ENCODE measurements around the gene UBE2J1. TPM values are rescaled to one million over a fixed set of nuclear protein-coding genes. Genes with fewer than 3 reads are reported as not detected.

Gene UBE2J1
- total RNA-seq, 1 donor from 2014 or later: 64.0 TPM

DNA sequence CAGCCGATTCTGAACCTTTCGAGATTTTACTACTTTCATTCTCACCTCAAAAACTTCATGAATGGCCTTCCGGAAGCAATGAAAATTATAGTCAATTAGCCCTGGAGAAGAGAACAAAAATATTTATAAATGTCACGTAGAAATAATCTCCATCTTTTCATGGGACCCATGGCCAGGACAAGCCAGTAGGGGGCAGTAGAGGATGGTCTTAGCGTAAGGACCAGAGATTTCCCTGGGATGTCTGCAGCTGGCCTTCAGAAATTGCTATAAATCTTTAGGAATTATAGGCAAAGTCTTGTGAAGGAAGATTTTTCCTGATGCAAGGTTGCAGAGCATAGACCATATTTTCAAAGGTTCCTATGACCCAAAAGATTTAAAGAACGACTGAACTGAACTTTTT is 15.6 kb upstream of the UBE2J1 start:
- DNase-seq (ENCODE audit: low spot score in 2 of 2) (peak in 1 of 2 donors; percentile 46), FAIRE-seq (no peak)

DNA sequence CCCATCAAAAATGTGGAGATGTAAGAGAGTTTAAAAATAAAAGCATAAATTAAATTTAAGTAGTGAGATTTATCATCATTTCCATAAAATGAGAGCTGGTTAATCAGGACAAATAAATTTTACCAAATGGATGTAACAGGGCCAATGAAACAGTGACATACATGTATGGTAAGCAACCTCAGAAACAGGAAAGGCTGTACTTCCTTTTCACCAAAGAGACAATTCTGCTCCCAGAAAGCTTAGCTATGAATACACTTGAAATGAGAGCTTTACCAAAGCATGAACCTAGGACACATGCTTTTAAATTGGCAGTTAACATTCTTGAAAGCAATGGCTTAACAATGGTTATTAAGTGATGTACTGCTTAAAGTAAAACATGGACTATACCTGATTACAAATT is 12.1 kb upstream of the UBE2J1 start:
- DNase-seq (ENCODE audit: low spot score in 2 of 2): no peak
- no peak for FAIRE-seq

DNA sequence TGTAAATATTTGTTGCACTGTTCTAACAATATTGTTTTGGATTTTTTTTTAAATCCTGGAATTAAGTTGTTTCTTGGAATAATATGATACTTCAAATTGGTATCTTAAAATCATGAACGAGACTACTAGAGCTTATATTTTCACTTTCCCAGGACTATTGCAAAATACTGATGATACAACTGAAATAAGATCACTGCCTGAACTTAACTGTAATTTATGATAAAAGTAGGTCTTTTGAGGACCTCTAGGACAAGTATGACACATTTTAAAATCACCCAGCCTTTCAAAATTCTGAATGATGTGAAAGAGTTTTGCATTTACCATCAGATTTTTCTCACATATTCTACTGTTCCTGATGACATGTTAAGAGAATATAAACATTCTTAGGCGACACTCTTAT is 8.6 kb upstream of the UBE2J1 start:
- DNase-seq (ENCODE audit: low spot score in 2 of 2) (no peak), FAIRE-seq (no peak)

DNA sequence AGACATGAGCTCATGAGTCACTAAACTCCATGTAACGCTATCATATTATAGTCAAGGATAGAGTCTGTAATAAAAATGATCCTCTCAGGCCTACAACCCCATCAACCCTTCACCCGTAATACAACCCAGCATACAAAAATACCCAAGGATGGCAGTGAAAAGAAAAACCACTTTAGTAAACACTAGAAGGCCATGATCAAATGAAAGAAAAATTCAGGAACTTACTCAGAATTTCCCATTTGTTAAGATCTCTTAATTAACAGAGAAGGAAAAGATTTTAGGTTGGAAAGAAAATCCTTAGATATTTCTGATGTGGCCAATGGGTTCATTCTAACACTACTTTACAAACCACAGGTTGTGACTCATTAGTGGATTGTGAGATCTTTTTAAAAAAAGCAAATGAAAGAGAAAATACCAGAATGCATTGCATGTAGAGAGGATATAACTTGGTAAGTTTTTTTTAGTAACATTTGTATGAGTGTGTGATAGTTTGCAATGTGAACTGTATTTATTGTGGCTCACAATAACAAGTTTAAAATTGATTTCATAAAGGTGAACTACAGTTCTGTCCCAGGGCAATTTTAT is 8.0 kb upstream of the UBE2J1 start:
- DNase-seq (ENCODE audit: low spot score in 2 of 2) (no peak), FAIRE-seq (no peak)

DNA sequence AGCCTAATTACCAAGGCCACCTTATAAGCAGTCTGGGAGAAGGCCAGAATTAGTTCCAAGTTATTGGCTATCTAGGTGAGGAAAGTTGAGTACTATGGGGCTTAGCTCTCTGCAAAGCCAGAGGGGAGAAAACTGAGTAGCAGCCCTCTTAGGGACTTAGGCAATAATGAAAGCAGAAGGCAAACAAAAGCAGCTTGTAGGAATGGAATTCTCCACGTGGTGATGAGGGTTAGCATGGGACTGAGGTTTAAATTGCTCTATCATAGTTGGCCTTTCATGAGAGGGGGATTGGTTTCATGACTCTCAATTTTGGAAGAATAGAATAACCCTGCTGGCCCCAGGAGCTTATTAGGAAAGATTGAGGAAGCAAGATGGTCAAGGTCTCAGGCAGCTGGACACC is 7.0 kb upstream of the UBE2J1 start:
- DNase-seq (ENCODE audit: low spot score in 2 of 2): no peak
- FAIRE-seq: no peak

DNA sequence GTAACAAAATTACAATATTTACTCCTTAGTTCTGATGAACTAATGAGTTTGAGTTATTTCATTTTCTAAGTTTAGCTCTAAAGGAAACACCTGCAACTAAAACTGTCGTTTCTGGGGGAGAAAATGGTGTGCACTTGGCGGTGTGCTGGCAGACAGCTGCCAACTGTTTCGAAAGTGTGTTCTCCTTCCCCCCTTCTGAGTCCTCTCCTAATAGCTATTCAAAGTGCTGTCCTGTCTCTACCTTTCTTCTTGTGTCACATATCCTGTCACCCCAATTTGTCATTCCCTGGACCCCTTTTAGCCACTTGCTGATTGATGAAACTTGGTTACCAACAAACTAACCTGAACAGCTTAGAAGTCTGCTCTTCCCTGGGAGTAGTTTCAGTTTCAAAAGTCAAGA is 4.9 kb upstream of the UBE2J1 start:
- DNase-seq (ENCODE audit: low spot score in 2 of 2): no peak
- no peak for FAIRE-seq

DNA sequence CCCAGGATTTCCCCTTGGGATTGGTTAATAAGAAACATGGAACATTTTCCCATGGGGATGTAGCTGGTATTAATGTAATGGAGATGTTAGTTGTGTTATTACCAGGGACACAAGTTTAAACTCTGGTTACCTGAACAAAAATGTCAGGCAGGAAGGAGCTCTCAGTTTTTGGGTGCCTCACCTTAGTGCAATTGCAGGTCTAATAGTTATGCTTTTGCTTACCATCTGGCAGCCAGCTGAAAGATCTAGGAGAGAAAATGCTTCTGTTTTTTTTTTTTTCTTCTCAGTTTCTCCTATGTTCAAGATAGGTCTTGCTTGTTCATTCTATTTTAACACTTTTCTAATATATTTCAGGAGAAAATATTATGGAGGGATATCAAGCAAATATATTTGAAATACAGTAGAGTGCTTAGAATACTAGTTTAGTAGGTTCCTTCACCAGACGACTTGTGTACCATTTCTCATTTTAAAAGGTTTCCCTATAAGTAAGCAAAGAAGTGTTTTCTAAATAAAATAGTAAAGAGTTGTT is 4.2 kb upstream of the UBE2J1 start:
- no peak for FAIRE-seq
- DNase-seq (ENCODE audit: low spot score in 2 of 2): no peak

DNA sequence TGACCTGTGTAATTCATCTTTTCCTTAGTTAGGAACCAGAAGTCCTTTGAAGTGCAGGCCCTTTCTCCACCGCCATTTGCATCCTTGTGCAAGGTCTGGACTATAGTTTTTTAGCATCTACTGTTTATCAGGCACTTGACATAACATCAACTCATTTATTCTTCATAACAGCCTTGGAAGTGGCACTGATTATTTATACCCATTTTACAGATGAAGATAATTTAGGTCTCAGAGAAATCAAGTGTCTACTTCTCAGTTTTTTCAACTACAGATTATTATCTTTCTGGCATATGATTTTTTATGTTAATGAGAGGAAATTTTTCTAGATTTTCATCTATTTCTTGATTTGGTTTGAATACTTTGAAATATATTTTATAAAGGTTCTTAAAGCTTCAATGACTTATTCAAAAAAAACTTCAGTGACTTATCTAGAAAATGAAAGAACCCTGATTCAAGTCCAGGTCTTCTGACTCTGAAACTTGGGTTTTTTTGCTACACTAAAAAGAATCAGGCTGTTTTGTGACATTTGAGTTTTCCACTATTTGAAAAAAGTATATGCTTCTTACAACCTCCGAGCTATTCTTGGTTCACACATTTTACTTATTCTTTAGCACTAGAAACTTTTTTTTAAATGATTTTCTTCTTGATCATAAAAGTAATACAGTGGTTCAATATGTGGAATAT is 3.1 kb upstream of the UBE2J1 start:
- DNase-seq (ENCODE audit: low spot score in 2 of 2) (no peak), FAIRE-seq (no peak)

DNA sequence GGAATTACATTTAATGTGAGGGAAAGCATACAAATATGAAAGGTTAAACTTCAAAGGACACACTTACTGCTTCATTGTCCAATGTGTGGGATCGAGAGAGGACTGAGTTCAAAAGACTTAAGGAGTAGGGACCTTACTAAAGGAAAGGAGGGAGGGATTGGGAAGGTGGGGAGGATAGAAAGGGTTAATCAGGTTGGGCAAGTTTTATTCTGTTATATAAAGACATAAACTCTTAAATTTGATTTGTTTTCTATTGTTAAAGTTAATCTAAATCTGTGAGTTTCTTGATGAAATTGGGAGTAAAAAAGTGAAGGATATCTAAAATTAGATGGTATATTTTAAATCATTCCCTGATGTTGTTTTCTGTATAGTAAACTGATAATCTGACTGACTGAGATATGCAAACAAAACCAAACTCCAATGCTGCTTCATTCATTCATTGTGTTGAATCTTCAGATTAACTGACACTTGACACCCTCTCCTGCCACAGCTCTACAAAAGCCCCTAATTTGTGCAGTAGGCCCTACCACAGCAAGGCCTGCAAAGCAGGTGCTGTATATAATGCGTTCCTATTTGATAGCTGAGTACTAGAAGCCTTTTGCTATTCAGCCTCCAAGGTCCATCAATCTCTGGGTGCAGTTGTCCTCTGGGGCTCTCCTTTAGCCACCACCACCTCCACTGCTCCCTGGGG is 1.3 kb upstream of the UBE2J1 start:
- DNase-seq (ENCODE audit: low spot score in 2 of 2) (no peak), FAIRE-seq (no peak)

DNA sequence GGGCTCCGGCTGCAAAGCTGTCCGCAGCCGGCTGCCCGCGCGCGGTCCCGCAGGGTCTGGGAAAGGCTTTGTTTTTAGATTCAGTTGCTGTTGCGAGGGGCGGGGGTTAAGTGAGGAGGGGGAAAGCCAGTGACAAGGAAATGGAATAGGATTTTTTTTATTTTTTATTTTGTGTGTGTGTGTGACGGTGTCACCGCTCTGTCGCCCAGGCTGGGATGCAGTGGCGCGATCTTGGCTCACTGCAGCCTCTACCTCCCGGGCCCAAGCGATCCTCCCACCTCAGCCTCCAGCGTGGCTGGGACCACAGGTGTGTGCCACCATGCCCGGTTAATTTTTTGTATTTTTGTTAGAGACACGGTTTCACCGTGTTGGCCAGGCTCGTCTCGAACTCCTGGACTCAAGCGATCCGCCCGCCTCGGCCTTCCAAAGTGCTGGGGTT is 615 bp upstream of the UBE2J1 start:
- DNase-seq (ENCODE audit: low spot score in 2 of 2) (no peak), FAIRE-seq (no peak)

DNA sequence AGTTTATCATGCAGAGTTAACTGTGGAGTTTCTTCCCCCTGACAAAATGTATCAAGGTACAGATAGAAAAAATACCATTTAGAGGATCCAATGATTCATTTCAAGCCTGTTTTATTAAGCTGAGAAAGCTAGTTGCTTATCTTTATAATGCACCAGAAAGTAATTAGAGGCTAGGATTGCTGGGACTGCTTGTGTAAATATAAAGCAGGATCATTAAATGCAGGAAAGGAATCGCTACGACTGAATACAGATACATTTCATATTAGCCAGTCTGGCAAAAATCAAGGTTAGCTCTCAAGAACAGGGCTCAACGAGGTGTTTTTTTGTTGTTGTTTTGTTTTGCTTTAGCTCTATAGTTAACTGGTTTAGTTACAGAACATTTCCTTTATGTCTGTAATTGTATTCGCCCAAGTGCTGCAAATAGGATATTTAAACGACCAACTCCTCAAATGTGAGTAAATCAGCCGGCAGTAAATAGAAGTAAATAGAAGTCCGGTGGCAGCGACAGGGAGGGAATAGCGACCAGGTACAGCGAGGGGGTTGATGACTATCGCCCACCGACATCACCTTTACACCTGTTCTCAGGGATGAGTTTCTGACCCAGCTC is 748 bp downstream of the UBE2J1 start:
- FAIRE-seq: no peak
- DNase-seq (ENCODE audit: low spot score in 2 of 2): no peak

DNA sequence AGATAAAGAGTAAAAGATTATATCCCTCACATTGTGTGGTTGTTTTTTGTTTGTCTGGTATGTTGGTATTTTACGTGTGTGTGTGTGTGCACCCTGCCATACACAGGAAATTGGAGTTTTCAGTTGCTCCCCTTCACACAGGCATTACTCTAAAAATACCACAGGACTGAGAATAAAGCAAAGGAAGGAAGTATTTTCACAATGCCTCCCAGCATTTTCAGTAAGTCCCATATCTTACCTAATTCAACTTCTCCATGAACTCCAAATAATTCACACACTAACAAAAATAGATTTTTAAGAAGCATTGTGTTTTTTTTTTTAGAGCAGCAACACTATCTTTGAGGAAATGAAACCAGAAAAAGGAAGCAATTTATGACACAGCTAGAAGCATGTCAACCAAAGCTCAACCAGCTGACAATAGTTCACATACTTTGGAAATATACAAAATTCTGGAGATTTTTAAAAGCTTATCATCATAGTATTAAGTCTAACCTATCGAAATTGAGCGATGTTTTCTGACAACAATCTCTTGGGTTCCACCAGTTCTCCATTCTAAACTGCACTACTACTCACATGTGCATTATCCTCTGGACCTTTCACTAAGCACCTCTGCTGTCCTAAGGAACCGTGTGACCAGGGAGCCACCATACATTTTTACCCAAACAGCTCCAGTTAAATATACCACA is 2.1 kb downstream of the UBE2J1 start:
- FAIRE-seq: no peak
- DNase-seq (ENCODE audit: low spot score in 2 of 2): no peak

DNA sequence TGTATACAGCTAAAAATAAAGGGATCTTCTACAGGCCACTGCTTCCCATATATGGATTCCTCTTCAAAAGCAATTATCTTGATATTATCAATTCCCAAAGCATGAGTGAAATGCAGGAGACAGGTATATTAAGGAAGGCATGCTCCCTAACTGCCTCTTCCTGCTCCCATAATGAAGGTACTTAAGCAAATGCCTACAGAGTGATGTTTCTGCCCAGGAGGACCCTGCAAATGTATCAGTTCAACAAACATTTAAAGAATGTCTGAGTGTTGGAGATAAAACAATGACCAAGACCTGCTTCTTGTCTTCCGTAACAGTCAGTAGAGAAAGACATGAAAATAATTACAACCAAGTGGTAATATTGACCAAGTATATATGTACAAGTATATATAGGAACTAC is 4.2 kb downstream of the UBE2J1 start:
- FAIRE-seq: no peak
- no peak for DNase-seq (ENCODE audit: low spot score in 2 of 2)

DNA sequence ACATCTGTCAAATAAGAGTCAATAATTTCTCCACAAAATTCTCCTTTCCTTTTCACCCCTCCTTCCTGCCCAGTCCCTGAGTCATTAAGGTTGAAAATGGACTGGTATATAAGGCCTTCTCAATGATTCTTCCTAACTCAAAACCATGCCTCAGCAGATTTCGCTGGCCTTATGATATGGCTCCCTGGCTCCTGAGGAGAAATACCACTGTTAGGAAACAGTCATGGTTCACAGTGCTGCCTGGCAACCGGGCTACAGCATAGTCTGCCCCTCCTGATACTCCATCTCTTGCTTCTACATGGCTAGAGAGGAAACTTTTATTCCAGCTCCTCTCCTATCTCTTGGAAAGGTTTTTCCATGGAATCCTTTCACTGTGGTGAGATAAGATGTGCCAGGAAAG is 4.7 kb downstream of the UBE2J1 start:
- no peak for FAIRE-seq
- DNase-seq (ENCODE audit: low spot score in 2 of 2): no peak

DNA sequence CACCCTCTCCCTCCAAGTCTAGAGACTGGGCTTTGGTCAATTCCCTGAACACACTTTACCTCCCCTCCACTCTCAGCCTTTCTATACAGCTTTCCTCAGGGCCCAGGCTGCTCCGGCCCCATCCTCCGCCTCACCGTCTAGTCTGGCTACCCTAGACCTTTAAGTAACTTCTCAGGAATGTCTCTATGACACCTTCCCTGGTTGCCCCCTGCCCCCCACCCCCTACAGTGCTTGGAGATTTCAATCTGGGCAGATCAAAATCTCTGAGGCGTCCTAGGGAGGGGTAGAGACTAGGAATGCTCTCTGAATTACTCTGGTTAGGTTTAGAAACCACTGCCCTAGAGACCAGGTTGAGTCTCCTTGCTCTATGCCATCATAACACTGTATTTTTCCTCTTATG is 6.1 kb downstream of the UBE2J1 start:
- DNase-seq (ENCODE audit: low spot score in 2 of 2) (no peak), FAIRE-seq (no peak)

DNA sequence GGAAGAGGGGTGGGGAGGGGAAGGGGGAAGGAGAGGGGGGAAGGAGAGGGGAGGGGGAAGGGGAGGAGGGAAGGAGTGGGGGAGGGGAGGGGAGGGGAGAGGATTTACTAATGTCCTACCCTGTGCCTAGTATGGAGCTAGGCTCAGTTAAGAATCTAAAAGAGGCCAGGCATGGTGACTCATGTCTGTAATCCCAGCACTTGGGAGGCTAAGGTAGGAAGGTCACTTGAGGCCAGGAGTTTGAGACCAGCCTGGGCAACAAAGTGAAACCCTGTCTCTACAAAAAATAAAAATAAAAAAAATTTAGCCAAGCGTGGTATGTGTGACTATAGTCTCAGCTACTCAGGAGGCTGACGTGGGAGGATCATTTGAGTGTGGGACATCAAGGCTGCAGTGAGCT is 13.0 kb downstream of the UBE2J1 start:
- DNase-seq (ENCODE audit: low spot score in 2 of 2) (no peak), FAIRE-seq (no peak)

DNA sequence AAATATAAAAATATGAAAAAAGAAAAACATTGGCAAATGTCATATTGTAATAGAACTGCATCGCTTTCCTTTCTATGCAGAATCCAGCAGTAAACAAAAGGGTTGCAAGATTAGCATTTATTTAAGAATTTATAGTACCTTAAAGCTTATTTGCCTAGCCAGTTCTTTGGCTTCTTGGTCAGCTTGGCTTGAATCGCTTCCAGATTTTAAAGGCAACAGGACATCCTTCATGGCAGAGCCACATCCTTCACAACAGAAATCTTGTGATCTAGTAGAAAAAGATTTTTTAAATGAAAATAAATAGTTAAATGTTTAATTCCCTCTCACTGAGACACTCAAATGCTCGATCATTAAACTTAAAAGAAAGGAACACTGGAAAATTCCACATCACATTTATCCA is 17.4 kb downstream of the UBE2J1 start:
- FAIRE-seq (no peak), DNase-seq (ENCODE audit: low spot score in 2 of 2) (no peak)

DNA sequence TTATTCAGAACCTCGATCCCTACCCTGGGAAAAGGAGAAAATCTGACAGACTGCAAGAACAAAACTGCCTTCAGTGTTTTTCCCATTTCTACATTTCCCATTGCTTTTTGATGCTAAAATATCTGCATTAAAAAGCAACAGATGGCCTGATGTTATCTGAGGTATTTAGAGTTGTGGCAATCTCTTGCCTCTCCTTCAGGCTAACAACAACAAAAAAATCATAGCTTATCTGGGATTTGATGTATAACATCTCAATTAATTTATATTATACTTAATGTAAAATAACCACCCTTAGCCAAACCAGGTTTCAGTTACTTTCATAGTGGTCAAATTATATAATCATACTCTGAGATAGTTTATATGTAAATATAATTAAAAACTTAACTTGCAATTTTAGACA is 21.6 kb downstream of the UBE2J1 start:
- DNase-seq (ENCODE audit: low spot score in 2 of 2) (no peak), FAIRE-seq (no peak)

DNA sequence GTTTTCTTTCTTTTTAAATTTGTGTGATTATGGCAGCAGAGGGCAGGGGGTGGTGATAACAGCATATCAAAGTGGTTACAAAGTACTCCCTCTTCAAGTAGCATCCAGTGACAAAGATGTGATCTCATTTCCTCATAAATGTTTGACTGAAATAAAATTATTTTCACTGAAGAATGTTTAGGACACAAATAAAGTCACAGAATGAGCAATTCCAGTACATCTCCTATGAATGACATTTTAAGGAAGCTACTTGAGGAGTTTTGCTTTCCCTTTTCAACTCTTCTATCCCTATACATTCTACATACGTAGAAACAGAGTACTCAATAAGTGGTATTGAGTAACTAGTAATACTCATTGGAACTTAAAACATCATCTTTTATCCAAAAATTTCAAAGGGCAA is 23.5 kb downstream of the UBE2J1 start:
- no peak for FAIRE-seq

DNA sequence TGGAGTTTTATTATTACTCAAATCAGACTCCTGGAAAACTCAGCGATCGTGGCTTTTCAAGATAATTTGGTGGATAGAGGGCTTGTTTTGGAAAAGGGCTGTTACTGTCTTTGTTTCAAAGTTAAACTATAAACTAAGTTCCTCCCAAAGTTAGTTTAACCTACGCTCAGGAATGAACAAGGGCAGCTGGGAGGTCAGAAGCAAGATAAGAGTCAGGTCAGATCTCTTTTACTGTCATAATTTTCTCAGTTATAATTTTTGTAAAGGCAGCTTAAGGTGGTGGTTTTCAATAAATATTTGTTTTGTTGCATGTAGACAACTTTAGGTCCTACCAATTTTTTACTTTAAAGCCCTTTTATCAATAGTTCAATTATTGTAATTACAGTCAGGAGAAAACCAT is 28.2 kb downstream of the UBE2J1 start:
- FAIRE-seq: no peak

More for the DNA sequence above, 23.5 kb downstream of the UBE2J1 start:
- no peak for DNase-seq (ENCODE audit: low spot score in 2 of 2)

DNA sequence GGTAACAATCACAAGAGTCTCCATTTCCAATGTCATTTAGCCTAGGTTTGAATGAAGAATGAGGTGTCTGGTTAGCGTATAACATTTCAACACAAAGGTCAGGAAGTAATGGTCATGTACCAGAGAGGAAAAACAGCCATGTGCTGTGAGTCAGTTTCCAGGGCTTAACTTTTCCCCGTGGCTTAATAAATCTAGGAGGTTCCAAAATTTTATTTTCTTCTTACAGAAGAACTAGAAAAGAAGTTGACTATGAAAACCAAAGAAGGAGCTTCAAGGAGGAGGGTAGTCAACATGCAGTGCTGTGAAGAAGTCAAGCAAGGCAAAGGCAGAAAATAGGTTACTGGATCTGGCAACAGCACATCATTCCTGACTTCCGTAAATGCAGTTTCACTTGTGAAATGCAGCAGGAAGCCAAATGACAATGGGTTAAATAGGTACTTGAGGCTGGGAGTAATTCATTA is 29.0 kb downstream of the UBE2J1 start:
- no peak for FAIRE-seq
- DNase-seq (ENCODE audit: low spot score in 2 of 2): no peak

More for the DNA sequence above, 28.2 kb downstream of the UBE2J1 start:
- no peak for DNase-seq (ENCODE audit: low spot score in 2 of 2)

Data from frontal cortex (tissue), 4 donors.